GM19467 (cell line): Measurements from ENCODE around the gene SORT1.
"Not testable (repeated sequence)": the region's sequence is repeated elsewhere in the genome, so short reads cannot be mapped to it uniquely, and the experiment has no call there.

Experiments
- ATAC-seq: cut with Tn5 transposase; IDR thresholded peaks from one replicate; pipeline ENCODE4 v1.9.1; 2021; ENCODE audit warnings: mild to moderate bottlenecking, moderate library complexity; ENCODE audit not compliant: unreplicated experiment

The SORT1 gene

DNA sequence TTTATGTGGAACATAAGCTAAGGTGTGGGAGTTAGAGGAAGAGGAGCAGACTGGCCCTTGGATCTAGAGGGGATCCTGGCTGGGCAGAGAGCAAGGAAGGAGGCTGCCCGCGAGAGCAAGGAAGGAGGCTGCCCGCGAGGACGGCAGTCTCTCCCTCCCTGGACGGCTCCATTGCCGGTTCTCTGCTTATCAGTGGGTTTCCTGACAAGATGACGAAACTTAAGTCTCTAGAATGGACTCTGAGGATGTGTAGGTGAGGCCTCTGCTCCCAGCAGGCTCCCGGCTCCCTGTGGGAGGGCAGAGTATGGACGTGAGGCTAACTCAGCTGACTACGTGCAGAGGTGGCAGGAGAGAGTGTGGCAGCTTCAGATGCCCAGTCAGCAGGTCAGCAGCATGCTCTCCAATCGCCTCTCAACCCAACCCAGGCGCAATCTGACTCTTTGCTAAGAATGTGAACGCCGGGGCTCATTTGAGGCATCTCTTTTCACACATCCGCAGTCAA, 97.0 kb downstream of the SORT1 start:
- no peak for ATAC-seq

DNA sequence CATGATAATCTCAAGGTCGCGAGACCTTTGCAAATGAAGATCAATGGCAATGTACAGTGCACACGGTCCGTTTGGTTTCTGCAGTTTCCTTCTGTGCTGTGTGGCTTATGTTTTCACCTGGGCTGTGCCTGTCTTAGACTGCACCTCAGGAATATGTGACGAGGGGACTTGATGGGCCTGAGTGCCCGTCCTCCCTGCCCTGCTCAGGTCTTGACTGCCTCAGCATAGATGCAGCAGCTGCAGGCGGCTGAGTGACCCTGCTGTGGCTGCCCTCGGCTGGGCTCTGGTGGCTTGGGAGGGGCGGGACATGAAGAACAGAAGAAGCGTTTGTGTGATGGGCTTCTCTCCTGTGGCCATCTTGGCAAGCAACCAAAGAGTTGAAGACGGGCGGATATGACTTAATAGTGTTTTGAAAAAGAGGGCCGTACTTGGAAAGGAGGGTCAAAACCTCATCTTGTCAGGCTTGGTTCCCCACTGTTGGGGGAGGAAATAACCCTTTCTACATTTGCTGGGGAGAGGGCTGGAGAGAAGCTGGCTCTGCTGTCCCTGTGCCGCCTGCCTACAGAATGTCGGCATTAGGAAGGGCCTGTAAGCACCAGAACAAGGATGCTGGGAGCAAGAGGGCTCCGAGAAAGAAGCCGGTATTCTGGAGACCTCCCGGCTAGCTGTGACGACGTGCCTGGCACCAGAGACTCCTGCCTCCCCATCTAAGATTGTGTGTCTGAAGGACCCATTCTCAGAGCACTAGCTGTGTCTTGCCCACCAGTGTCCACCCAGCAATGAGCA, 98.0 kb downstream of the SORT1 start:
- no peak for ATAC-seq

DNA sequence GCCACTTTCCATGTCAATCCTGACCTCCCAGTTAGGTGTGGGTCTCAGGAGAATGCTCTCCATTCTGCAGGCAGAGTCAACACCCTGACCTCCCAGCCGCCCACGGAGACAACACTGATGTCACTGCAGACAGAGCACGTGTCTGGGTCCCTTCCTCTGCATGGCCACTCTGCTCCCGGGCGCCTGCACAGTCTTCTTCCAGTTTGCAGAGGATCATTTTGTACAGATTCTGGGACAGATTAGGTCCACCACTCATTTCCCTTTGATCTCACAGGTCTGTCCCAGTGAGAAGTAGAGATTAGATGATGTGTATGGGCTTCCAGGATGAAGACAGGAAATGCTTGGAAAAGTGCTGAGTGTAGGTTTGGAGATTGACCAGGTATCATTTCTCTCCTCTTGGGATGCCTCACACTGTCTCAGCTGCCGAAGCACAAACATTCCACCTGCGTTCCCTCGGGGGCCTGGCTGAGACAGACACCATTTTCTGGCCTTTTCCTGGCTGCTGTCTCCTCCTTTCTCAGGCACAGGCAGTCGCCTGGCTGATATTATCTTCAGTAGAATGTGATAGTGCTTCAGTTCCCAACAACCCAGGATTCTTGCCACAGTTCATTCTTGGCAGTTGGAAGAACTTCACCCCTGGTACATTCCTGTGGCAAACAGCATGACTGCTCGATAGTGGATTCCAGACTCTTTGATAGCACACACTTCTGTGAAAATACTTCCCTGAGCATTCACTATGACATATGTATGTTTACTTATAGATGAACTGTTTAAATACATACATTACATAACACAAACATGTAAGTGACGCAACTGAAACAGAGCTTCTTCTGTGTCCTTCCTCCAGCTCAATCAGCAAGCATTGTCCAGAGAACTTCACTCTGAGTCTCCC, 98.8 kb downstream of the SORT1 start:
- no peak for ATAC-seq

DNA sequence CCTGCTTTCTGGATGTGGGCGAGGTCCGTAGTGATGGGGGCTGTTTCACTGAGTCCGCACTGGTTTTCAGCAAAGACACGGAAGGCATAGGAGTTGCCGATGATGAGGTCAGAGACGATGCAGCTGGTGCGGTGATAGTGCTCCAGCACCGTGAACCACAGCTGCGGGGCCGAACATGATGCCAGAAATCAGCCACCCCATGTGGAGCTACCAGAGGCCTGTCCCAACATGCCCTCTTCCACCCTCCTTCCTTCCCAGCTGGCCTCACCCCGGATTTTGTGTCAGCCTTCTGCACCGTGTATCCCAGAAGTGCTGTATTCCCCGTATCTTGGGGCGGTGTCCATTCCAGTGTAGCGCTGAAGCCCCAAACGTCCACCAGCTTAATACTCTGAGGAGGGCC, 100.9 kb downstream of the SORT1 start:
- ATAC-seq, result no peak

DNA sequence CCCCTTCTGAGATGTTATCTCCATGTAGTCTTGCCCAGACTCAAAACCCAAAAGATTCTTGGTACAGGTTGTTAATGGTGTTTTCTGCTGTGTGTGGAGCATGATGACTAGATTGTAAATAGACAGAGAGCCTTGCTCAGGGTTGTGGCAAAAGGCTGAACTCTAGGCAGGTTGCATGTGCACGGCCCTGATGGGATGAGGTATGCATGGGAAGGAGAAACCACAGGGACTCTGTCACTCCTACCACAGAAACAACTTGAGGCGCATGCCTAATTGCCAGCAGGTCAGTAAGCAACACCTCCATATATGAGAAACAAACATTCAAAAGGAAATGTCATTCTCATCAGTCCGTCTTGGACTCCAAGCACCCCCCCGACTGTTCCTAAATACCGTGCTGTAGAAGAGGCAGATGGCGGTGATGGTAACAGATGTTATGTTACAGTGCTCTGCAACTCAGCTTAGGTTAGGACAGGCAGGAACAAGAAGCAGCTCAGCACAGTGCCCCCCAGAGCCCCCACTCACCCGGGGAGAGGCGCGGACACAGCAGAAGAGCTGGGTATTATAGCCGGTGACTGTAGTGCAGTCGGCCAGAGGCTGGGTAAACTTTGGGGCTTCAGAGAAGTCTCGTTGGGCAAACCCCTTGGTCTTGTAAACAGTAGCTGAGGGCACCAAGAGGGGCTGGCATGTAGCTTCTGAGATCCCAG, 101.9 kb downstream of the SORT1 start:
- no peak for ATAC-seq

DNA sequence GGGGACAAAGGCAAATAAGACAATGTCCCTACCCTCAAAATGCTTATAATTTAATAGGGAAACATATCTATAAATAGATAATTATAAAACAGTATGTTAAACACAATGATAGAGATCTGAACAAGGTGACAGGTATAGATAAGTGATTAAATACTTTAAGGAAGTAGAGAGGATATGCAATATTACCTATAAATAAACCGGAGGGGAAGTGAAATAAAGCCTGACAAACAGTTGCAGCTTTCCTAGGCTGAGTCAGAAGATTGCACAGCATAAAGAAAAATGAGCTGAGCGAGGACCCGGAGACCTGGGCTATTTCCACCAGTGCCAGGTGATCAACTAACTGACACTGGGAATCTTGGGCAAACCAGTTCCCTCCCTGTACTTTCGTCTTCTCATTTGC, 103.2 kb downstream of the SORT1 start:
- no peak for ATAC-seq

DNA sequence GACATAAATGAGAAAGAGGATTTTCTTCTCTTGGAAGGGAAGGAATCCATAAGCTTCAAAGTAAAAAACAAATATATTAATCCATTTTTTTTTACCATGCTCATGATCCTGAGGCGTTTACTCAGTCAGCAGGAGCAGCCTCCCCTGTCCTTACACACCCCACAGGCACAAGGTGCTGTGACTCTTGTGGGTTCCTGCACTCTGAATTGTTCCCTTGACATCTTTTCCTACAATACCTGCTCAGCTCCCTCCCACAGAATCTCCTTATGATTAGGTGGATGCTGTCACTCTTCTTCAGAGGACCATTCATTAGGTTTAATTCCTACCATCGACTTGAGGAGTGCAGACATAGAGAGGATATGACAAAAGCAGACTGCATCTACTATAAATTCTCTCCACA, 104.7 kb downstream of the SORT1 start:
- no peak for ATAC-seq

DNA sequence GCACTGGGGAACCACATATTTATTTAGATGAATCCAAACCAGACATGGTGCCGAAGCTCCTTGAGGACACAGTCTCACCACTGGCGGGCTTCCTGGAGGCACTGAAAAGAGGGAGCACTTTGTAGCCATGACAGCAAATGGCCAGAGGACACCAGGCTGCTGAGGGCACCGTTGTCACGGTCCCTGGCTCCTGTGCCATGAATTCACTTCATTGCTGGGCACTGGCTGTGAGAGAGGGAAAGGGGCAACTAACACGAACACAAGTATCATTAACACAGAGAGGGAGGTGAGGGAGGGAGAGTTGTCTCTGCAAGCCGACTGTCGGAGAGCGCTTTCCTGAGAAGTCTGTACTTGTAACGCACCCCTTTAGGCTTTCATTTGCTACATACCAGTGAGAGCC, 105.4 kb downstream of the SORT1 start:
- no peak for ATAC-seq

DNA sequence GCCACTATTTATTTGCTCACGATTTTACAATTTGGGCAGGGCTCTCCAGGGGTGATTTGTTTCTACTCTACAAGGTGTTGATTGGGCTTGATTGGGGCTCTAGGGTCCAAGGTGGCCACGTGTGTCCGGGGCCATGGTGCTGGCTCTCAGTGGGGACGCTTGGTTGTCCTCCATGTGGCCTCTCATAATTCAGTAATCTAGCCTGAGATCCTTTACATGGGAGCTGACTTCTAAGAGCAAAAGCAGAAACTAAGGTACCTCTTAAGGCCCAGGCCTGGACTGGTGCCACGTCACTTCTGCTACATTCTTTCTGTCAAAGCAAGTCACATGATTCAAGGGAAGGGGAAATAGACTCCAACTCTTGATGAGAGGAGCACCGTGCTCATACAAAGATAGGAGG, 106.7 kb downstream of the SORT1 start:
- no peak for ATAC-seq

DNA sequence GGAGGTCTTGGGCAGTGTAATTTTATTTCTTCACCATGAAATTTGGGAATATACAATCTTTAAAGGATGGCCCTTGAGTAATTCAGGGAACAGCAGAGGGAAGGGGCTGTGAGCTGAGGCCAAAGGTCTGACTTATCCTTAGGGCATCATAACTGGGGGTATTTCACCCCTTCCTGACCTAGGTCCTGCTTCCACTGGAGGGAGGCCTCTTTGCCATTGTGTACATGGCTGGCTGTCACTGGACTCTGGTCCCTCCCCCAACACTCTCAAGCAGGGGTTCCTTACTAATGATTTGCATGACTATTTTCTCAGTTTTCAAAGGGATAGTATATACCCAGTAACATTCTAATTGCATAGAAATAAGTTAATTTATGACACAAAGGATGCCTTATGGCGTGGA, 107.6 kb downstream of the SORT1 start:
- ATAC-seq, result no peak

DNA sequence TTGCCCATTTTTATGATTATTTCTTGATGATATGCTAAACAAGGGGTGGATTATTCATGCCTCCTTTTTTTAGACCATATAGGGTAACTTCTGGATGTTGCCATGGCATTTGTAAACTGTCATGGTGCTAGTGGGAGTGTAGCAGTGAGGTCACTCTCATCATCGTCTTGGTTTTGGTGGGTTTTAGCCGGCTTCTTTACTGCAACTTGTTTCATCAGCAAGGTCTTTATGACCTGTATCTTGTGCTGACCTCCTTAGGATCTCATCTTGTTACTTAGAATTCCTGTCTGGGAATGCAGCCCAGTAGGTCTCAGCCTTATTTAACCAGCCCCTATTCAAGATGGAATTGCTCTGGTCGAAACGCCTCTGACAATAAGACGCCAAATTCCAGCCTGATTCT, 111.0 kb downstream of the SORT1 start:
- not testable (repeated sequence) for ATAC-seq

DNA sequence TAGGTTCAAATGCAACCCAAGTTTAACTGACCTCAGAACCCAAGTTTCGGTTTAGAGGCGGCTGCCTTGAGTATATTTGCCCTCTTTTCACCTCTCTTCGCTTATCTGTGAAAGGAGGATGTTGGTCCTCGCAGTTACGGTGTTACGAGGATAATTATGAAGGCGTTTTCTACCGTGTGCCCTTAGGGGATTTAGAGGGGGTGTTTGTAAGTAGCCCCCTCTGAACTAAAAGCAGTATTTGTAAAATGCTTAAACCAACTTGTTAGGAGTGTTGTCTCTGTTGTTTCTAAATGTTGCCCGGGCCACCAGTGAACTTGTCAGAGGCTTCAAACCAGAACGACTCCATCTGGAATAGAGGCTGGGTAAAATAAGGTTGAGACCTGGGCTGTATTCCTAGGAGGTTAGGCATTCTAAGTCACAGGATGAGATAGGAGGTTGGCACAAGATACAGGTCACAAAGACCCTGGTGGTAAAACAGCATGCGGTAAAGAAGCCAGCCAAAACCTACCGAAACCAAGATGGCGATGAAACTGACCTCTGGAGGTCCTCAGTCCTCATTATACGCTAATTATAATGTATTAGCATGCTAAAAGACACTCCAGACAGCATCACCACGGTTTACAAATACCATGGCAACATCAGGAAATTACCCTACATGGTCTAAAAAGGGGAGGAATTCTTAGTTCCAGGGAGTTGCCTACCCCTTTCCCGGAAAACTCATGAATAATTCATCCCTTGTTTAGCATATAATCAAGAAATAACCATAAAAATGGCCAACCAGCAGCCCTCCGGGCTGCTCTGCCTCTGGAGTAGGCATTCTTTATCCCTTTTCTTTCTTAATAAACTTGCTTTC, 113.7 kb downstream of the SORT1 start:
- ATAC-seq, result no peak

DNA sequence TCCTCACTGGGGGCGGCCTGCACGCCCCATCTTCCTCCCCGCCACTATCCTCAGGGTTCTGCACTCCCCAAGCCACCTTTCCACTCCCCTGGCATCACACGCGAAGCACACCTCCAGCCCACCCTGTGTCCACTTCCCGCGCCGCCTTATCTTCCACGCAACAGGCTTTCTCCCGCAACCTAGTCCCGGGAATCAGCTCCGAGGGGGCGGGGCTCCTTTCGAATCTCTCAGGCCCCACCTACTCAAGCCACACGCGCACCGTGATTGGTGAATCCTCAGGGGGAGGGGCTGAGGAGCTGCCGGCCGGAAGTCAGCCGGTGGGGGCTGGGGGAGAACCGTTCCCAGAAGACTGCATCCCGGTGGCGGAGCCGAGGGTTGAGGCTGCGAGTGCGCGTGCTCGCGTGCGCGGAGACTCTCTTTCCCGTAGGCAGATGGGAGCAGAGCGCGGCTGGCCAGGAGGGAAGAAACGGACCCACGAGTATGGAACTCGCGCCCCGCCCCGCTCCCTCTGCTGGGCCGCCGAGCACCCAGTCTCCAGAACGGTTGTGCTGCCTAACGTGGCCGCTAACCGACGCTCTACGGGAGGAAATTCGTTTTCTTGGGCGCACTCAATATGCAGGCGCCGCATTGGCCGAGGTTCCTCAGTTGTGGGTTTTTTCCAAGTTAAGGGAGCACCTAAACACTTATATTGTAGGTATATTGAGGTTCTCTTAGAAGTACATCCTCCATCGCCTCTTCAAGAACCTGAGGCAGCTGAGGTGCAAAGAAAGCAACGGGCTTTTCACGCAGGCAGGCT, 114.6 kb downstream of the SORT1 start, which contains the start of gene PSRC1:
PSRC1 (minus strand) TSS at position 194 of the 796 bp plus-strand sequence.
- ATAC-seq, result peak; percentile 92

DNA sequence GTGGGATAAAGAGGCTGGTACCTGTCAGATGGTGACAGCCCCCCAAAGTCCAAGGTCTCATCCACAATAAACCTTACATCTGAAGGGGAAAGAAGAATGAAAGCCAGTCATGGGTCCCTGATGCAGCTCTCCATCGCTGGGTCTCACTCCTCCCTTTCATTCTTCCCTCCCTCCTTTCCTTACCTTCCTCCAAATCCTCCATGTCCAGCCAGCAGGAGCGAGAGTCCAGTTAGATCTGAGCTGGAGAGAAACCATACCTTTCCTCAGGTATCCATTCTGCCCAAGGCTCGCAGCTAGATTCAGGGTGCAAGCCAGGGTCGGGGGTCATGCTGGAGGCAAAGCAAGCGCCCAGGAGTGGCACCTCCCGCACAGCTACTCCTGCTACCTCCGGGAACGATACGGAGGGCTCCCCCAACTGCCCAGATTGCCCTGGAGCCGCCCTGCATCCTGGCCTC, 115.2 kb downstream of the SORT1 start:
- no peak for ATAC-seq

DNA sequence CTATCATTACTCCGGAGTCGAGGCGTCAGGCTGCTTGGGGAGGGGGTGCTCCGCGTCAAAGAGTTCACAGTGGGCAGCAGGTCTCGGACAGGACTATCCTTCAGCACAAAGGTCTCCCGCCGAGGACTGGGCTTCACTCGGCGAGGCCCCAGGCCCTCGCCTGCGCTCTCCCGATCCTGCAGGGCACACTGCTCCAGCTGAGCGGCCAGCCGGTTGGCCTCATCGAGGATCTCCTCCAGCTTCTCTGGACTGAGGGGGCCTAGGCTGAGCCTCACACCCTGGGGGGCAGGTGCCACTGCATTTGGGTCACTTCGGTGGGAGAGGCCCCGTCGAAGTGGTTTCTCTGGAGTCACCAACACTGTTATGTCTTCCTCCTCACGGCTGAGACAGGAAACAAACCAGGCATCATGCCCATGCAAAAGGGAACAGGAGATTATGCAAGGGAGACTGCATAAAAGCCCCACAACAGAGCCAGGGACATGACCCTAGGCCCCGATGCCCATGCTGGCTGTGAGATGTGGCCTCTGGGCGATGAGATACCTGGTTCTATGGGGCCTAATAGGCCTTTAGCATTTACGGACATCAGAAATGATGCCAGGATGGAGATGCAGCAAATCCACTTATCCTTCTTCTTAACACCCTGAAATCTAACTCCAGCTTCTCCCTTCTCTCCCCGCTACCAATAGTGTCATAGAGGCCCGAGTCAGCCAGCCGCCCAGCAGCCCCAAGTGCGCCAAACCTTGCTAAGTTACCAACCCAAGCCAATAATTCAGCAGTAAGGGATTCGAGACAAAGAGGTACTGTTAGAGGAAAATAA, 115.8 kb downstream of the SORT1 start:
- ATAC-seq, result no peak

DNA sequence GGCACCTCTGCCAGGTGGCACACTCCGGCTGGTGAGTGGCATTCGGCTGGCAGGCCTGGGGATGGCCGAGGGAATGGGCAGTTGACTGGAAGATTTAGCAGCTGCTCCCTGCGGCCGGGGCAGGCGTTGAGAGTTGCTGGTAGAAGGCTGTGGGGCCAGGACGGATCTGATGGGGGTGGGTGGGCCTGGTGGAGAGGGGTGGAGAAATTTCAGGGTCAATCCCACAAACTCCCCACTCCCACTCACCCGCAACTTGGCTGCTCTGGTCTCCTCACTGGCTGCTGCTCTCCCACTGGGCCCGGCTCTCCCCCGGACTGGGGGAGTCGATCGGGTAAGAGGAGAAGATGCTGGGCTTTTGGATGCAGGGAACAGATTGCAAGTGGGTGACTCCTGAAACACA, 116.9 kb downstream of the SORT1 start:
- ATAC-seq, result no peak

DNA sequence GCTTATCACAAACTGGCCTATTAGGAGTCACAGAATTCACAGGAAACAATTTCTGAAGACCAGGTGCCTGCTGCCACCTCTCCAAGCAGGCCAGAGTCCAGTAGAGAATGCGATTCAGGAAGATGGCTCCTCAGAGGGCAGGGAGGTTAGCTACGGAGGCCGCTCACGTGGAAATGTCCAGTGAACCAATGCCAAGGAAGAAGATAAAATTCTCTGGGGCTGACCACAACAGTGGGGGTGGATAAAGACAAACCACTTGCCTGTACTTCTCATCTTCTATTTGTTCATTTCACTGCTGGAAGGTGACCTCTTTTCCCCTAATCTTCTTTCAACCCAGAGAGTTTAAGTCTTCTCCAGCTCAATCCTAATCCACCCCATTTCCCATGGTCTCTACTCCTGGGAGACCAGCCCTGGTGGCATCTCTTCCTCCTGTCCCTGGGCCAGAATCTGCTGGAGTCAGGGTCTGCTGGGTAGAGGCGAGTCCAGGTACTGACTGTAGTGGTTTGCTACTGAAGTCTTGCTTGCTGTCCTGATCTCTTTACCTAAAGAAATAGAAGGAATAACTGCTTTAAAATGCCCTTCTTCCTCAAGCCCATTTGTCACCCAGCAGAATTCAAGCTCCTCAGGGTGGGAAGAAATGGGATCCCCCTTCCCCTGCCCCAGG, 118.0 kb downstream of the SORT1 start:
- no peak for ATAC-seq
